ENCODE measurements around the gene RNF114.

DNA sequence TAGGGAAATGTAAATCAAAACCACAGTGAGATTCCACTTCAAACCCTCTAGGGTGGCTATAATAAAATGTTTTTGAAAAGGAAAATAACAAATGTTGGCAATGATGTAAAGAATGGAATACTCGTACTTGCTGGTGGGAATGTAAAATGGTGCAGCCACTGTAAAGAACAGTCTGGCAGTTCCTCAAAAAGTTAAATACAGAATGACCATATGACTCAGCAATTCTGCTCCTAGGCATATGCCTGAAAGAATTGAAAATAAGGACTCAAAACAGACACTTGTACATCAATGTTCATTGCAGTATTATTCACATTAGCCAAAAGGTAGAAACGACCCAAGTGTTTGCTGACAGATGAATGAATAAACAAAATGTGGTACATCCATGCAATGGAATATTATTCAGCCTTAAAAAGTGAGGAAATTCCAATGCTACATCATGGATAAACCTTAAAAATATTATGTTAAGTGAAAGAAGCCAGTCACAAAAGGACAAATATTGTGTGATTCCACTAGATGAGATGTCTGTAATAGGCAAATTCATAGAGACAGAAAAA is 10.2 kb upstream of the RNF114 start:
- no peak for TF ChIP-seq ZNF623 (tag by site-specific recombination; IDR thresholded peaks at IDR 0.05)
- TF ChIP-seq, protein P1, sequence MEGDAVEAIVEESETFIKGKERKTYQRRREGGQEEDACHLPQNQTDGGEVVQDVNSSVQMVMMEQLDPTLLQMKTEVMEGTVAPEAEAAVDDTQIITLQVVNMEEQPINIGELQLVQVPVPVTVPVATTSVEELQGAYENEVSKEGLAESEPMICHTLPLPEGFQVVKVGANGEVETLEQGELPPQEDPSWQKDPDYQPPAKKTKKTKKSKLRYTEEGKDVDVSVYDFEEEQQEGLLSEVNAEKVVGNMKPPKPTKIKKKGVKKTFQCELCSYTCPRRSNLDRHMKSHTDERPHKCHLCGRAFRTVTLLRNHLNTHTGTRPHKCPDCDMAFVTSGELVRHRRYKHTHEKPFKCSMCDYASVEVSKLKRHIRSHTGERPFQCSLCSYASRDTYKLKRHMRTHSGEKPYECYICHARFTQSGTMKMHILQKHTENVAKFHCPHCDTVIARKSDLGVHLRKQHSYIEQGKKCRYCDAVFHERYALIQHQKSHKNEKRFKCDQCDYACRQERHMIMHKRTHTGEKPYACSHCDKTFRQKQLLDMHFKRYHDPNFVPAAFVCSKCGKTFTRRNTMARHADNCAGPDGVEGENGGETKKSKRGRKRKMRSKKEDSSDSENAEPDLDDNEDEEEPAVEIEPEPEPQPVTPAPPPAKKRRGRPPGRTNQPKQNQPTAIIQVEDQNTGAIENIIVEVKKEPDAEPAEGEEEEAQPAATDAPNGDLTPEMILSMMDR (tag by site-specific recombination; IDR thresholded peaks at IDR 0.05), result no peak
